Measurements from ENCODE around the gene DSG3. TPM values are rescaled to one million over a fixed set of nuclear protein-coding genes. Genes with fewer than 3 reads are reported as not detected.

Gene DSG3
- total RNA-seq, 4 donors from 2014 or later, result 79.9 to 167 (median 122) TPM

DNA sequence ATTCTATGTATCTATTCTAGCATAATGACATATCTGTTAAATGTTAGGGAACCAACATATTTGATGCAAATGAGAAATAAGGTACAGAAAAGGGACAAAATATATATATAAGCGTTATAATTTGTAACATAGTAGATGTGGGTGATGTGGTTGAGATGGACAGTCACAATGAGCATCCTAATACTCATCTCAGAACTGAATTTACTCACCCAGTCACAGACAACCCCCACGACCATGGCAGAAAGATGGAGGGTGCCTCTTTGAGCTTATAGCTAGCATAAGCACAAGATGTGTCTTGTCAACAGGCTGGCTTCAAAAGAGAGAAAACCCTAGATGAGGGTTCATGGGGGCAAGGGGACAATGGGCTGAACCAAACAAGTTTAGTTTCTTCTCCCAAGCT, 9.1 kb upstream of the DSG3 start:
- intact Hi-C loops (cut with DNase I; ENCODE audit: low total_unique reads), result no loop called here
- 84 to 86% methylated on average over 2 of the region's 2 CpGs for WGBS, 2 donors

GRCh38 chr18:31439807-31440325, 7.7 kb upstream of the DSG3 start:
- DNase-seq (ENCODE audit: low spot score in 2 of 2), result no peak
- no peak for TF ChIP-seq POLR2A (IDR thresholded peaks at IDR 0.05)
- no peak for TF ChIP-seq CTCF (IDR thresholded peaks at IDR 0.05)
- H3K4me3 ChIP-seq (ENCODE audit: low read depth, poor library complexity, severe bottlenecking), result no peak overlapping the region
- WGBS, 2 donors, result 54% methylated on average over 6 of the region's 6 CpGs
- intact Hi-C loops (cut with DNase I; ENCODE audit: low total_unique reads), result no loop called here

More for the DNA sequence above, 9.1 kb upstream of the DSG3 start:
- DNase-seq (ENCODE audit: low spot score in 2 of 2), result no peak
- TF ChIP-seq CTCF (IDR thresholded peaks at IDR 0.05) (no peak), POLR2A (IDR thresholded peaks at IDR 0.05) (no peak)
- H3K4me3 ChIP-seq (ENCODE audit: low read depth, poor library complexity, severe bottlenecking), result no peak overlapping the region

- intact Hi-C loops (cut with DNase I; ENCODE audit: low total_unique reads), result no loop called here
- no peak overlapping the region for H3K4me3 ChIP-seq (ENCODE audit: low read depth, poor library complexity, severe bottlenecking)
- no peak for DNase-seq (ENCODE audit: low spot score in 2 of 2)
- WGBS, 2 donors, result 51 to 59% methylated on average over 6 of the region's 6 CpGs
- TF ChIP-seq POLR2A (IDR thresholded peaks at IDR 0.05) (no peak), CTCF (IDR thresholded peaks at IDR 0.05) (no peak)
Observed at GRCh38 chr18:31440787-31441186, 6.8 kb upstream of the DSG3 start.

DNA sequence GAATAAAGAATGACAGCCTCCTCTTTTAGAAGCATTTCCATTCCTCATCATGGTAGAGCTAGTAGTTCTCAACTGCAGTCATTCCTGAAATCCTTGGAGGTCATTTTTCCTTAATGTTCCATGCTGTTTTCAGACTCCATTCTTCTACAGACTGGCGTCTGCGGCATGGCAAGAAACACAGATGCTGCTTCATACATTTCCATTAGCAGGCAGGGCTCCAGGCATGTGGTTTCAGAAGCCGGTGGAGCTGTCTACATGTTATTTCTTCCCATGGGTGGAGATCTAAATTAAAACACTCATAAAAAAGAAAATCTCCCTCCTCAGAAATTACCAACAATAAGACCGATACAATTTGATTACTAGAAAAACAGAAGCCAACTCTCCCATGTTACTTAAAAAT, 6.0 kb upstream of the DSG3 start:
- TF ChIP-seq POLR2A (IDR thresholded peaks at IDR 0.05) (no peak), CTCF (IDR thresholded peaks at IDR 0.05) (no peak)
- no peak for DNase-seq (ENCODE audit: low spot score in 2 of 2)
- intact Hi-C loops (cut with DNase I; ENCODE audit: low total_unique reads), result no loop called here
- WGBS, 2 donors, result 46 to 47% methylated on average over 4 of the region's 4 CpGs
- no peak overlapping the region for H3K4me3 ChIP-seq (ENCODE audit: low read depth, poor library complexity, severe bottlenecking)

- TF ChIP-seq POLR2A (IDR thresholded peaks at IDR 0.05), result no peak
- no peak for TF ChIP-seq CTCF (IDR thresholded peaks at IDR 0.05)
- DNase-seq (ENCODE audit: low spot score in 2 of 2), result no peak
- intact Hi-C loops (cut with DNase I; ENCODE audit: low total_unique reads), result no loop called here
- WGBS, 2 donors, result 72 to 75% methylated on average over 2 of the region's 2 CpGs
- no peak overlapping the region for H3K4me3 ChIP-seq (ENCODE audit: low read depth, poor library complexity, severe bottlenecking)
Observed at GRCh38 chr18:31444142-31444541, 3.4 kb upstream of the DSG3 start.

DNA sequence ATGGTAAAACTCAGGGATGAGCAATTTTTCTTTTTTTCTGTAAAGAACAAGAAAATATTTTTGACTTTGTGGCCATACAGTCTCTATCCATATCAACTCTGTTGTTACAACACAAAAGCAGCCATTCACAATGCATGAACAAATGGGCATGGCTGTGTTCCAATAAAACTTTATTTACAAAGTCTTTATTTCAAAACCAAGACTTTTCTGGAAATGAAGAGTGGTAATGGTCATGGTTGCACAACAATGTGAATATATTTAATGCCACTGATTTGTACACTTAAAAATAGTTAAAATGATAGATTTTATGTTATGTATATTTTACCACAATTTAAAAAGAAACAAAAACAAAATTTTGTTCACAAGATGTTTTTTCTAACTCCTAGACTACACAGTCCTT, 1.6 kb upstream of the DSG3 start:
- no peak overlapping the region for H3K4me3 ChIP-seq (ENCODE audit: low read depth, poor library complexity, severe bottlenecking)
- TF ChIP-seq CTCF (IDR thresholded peaks at IDR 0.05), result no peak
- TF ChIP-seq POLR2A (IDR thresholded peaks at IDR 0.05), result no peak
- no peak for DNase-seq (ENCODE audit: low spot score in 2 of 2)
- intact Hi-C loops (cut with DNase I; ENCODE audit: low total_unique reads), result no loop called here
